Mononuclear cell (primary cell): Measurements from ENCODE around the gene WBP11. TPM values are rescaled to one million over a fixed set of nuclear protein-coding genes. Genes with fewer than 3 reads are reported as not detected.

Experiments
- H3K27me3 ChIP-seq: 2 replicates; pipeline ENCODE4 v1.6.0; 2011; ENCODE audit warnings: low read length, control low read depth; ENCODE audit not compliant: insufficient read depth
- H3K4me1 ChIP-seq: 2 replicates; pipeline ENCODE4 v1.5.1; 2011; ENCODE audit warnings: mild to moderate bottlenecking, low read length, control low read depth; ENCODE audit not compliant: insufficient read depth
- H3K4me3 ChIP-seq: 2 replicates; pipeline ENCODE4 v1.5.1; 2011; ENCODE audit warnings: mild to moderate bottlenecking, low read length, moderate library complexity
- H3K9me3 ChIP-seq: 2 replicates; pipeline ENCODE4 v1.5.1; 2011; ENCODE audit warnings: low read depth, mild to moderate bottlenecking, control low read depth, low read length
- total RNA-seq: library from RNA; depleted of rRNA; stranded (reverse); fragments of >200 nt; gene quantifications from one replicate; pipeline ENCODE4 v1.2.3, GENCODE V29; 2012

WBP11 gene
- 77.8 TPM for total RNA-seq

DNA sequence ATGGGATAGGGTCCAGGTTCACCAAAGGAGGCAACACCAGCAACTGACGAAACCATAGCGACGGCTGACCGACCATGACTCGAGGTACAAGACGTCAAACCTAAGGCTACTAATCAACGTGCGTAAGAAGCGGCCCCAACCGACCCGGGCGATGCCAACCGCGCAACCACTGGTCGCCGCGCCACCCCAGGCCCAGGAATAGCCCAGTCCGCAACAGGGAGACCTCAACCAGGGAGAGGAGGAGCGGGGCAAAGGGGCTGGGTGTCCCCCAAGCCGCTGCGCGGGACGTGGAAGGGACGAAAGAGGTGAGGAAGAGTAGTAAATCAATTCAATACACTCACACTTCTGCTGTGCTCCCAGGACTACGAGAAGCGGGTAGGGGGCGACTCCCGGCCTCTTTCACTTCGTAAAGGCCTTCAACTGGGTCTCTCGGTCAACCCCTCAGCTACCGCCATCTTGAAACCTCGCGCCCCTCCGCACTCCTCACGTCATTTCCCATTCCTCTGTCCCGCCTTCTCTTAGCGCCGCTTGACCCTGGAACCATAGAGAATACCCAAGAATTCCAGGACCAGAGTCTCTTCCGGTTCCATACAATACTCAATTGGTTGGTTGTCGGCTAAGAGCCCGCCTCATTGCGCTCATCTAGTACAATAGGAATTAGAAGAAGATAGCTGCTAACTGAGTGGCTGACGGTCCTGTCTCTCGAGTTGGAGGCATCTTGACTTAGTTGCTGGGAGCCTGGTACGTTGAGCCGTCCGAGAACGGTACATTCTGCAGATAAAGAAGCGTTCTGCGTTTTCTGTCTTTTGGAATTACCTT is at the start of gene WBP11, which contains the start of gene C12orf60:
Gene WBP11 (minus strand): TSS at position 468 of the 819 bp plus-strand sequence. CDS start 2,095 bp downstream, outside the sequence.
Gene C12orf60 (plus strand): TSS at position 660 of the 819 bp plus-strand sequence. CDS start 19,266 bp downstream, outside the sequence.
- Histone ChIP-seq H3K9me3 (no peaks in the 10 kb centered on the region), H3K4me1 (peaks cover 11% of the 10 kb centered on the region), H3K4me3 (peak within 1 kb of the TSS; percentile 79)

DNA sequence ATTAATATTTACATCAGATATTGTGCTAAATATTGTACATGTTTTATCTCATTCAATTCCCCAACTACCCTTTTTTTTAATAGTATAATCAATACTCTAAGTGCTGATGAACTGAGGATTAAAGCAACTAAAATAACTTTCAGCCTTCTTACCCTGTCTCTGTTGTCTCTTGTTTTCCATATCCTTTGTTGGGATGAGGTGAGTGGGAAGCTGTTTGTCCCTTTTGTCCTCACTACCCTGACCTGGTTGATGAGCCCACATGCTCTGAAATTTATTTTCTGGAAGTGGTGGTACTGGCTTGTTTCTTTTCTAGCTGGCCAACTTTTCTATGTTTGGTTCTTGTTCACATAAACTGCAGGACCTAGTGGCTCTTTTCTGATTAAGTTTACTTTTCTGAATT is 49.6 kb upstream of the WBP11 start:
- Histone ChIP-seq H3K4me1 (no peaks in the 10 kb centered on the region), H3K4me3 (no peak overlapping the region), H3K27me3 (no peaks in the 10 kb centered on the region), H3K9me3 (no peaks in the 10 kb centered on the region)

More for the DNA sequence above, at the start of gene WBP11, which contains the start of gene C12orf60:
- no peaks in the 10 kb centered on the region for H3K27me3 ChIP-seq

DNA sequence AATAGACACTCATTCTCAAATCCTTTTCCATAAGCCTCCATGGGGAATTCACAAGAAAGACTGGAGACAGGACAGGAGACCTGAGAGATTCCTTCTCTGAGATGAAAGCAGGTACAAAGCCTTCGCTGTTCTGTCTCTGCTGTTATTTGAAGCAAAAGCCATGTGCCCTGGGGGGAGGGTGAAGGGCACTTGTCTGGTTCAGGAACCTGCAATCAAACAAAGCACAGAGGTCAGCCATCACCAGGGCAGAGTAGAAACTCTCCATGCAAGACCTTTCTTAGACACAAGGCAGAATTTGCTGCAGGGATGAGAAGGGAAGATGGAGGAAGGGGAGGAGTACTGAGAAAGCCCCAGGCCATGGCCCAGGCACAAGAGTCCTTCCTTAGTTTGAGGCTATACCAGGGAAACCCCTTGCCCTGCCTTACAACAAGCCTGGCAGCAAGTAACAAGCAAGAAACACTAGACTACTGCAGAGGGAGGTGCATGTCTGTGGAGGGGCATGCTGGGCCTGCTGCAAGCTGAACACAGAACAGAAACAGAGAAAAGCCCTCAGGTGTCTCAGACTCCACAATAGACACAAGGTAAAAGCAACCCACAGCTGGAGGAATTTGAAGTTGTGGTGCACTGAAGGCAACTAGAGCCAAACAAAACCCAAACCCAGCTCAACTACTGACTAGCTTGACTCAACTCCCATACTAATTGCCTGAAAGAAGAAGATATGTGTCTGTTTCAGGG is 47.8 kb upstream of the WBP11 start:
- H3K27me3 ChIP-seq, result no peaks in the 10 kb centered on the region
- no peaks in the 10 kb centered on the region for H3K4me1 ChIP-seq
- H3K9me3 ChIP-seq, result no peaks in the 10 kb centered on the region
- no peak overlapping the region for H3K4me3 ChIP-seq

DNA sequence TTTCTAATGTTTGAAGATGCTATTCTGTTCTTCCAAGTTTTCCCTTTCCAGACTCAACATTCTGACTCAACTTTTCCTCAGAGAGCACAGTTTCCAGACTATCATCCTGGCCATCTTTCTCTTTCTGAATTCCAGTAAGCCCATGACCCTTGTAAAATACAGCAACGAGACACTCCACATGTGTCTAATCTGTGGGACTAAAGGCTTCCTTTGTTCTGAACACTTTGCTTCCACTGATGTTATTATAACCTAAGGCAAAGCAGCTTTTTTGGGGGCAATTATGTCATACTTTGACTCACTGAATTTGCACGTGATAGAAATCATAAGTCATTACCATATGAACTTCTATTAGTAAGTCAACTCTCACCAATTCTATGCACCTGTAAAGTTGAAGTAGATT is 46.4 kb upstream of the WBP11 start:
- no peaks in the 10 kb centered on the region for H3K9me3 ChIP-seq
- peaks cover 3% of the 10 kb centered on the region for H3K4me1 ChIP-seq
- no peaks in the 10 kb centered on the region for H3K27me3 ChIP-seq
- H3K4me3 ChIP-seq, result no peak overlapping the region

DNA sequence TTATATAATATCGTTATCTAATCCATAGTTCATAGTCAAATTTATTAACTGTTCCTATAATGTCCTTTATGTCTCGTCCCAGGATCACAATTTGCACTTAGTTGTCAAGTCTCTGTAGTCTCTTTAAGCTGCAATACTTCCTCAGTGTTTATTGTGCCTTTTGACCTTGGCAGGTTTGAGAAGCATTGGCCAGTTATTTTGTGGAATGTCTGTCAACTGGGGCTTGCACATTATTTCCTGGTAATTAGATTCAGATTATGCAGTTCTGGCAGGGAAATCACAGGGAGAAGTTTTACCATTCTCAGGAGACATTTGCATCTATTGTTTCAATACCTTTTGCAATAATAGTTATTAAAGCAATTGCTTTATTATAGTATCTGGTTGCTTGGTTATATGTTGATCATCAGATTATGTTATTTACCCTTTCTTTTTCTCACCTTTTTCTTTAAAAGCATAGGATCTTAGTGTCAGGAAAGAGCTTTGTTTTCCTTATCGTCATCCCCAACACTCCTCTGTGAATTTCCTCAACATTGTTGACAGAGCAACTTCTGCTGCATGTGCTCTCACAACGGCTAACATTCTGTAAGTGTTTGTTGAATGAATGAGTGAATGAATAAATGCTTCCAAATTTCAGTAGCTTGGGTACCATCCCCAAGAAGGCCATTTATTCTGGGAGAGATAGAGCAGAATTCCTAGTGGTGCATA is 43.8 kb upstream of the WBP11 start:
- H3K9me3 ChIP-seq, result no peaks in the 10 kb centered on the region
- no peak overlapping the region for H3K4me3 ChIP-seq
- no peaks in the 10 kb centered on the region for H3K27me3 ChIP-seq
- H3K4me1 ChIP-seq, result peaks cover 3% of the 10 kb centered on the region

DNA sequence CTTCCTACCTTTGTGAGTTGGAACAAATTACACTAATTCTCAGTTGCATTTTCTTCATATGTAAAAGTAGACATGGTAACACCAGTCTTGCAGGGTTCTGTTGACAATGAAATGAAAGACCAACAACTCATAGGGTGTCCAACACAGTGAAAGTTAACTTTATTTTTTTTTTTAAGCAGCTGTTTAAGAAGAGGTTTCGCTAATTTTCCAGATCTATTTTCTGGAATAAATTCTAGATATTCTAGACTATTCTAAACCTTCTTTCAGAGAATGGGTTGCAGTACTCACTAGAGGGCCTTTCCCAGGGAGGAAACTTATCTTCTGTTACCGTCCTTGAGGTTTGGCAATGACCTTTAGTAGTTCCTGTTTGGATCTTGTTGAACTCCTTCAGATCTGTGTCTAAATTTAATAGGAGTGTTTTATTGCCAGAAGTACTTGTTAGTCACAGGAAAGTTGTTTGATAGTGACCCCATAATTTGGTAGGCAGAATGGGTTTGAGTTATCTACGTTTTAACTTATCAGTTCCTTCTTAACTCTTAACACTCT is 42.8 kb upstream of the WBP11 start:
- Histone ChIP-seq H3K9me3 (no peaks in the 10 kb centered on the region), H3K4me3 (no peak overlapping the region), H3K4me1 (peaks cover 3% of the 10 kb centered on the region)

DNA sequence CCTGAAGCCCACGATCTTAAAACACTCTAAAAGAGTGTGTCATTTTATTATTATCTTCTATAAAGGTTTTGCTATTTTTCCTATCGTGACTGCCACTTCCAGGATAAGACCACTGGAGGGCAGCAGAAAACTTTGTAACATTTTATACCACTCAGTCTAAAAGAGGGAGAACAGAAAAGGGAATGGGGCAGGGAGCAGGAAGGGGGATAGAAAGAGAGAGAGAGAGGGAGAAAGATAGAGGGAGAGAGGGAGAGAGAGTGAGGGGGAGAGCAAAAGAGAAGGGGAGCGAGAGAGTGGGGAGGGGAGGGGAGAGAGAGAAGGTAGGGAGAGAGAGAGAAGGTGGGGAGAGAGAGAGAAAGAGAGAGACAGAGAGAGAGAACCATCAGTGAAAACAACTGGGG is 42.1 kb upstream of the WBP11 start:
- no peaks in the 10 kb centered on the region for H3K27me3 ChIP-seq
- H3K9me3 ChIP-seq, result no peaks in the 10 kb centered on the region
- no peak overlapping the region for H3K4me3 ChIP-seq
- H3K4me1 ChIP-seq, result peaks cover 3% of the 10 kb centered on the region

More for the DNA sequence above, 42.8 kb upstream of the WBP11 start:
- H3K27me3 ChIP-seq, result no peaks in the 10 kb centered on the region

DNA sequence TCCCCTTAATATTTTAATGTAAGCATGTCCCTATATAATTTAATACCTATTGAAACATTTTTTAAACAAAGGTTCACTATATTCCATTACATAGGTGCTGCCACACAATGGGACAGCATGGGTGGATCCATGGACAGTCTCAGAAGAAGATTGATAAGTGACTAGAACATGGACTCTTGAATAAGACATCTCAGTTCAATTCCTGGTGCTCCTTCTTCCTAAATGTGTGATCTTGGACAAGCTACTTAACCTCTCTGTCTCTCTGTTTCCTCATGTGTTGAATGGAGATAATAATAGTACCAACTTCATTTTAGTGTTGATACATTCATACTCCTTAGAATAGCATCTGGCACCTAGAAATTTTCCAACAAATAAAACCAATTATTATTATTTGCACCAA is 41.1 kb upstream of the WBP11 start:
- H3K4me3 ChIP-seq, result no peak overlapping the region
- H3K4me1 ChIP-seq, result peaks cover 3% of the 10 kb centered on the region
- peaks cover 3% of the 10 kb centered on the region for H3K27me3 ChIP-seq
- no peaks in the 10 kb centered on the region for H3K9me3 ChIP-seq

DNA sequence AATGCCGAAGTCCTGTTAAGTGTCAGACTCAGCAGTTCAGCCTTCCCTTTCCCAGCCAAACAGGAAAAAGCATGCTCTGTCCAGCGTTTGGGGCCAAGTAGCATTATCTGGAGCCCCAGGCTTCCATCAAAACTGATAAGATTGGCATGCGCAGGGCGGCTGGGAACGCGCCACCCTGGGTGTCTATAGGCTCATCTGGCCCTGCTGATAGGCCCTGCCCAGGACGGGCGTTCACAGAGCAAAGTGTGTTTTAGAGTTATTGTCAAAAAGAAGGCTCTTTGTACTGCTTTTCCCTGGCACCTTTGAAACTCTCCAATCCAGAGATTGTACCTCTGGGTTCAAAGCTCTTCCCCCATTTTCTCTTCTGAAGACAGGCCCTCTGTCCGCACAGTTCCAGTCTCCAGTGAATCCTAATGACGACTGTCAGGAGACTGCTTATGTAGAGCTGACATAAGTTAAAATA is 40.2 kb upstream of the WBP11 start, which contains the start of gene ART4:
Gene ART4 (minus strand): TSS at position 102 of the 463 bp plus-strand sequence. CDS start 413 bp downstream, outside the sequence.
- H3K27me3 ChIP-seq, result peaks cover 7% of the 10 kb centered on the region
- H3K4me3 ChIP-seq, result no peak within 1 kb of the TSS
- peaks cover 3% of the 10 kb centered on the region for H3K4me1 ChIP-seq
- H3K9me3 ChIP-seq, result no peaks in the 10 kb centered on the region

DNA sequence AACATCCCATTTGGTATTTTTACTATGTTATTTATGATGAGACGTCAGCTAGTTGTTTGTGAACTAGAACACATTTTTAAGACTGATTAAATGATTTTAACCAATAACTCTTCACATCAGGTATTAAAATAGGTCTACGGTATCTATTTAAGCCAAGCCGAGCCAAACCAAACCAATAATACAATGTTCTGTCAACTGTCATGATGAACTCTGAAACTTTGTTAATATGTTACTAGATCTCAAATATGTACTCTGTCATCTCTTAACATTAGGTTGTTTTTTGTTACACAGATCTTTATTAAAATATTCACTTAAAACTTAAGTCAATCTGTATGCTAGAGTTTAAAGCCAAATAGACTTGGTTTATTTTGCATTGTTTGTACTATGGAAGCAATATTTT is 39.0 kb upstream of the WBP11 start:
- Histone ChIP-seq H3K27me3 (peaks cover 7% of the 10 kb centered on the region), H3K4me1 (peaks cover 3% of the 10 kb centered on the region), H3K9me3 (no peaks in the 10 kb centered on the region)

DNA sequence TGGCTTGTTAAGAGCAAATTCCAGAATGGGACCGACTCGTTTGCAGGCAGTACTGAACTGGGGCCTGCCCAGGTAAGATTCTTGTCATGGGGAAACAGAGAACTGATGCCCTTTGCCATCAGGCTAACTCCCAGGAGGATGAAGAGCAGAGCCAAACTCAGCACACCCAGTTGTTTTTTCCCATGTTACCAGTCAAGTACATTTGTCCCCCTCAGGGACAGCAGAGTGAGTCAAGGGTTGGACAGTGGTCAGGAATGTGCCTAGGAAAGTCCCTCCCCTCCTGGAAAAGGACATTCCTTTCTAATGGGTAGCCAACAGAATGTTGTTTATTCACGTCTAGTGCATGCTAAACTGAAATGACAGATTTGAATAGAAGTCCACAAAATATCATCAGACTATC is 38.5 kb upstream of the WBP11 start:
- Histone ChIP-seq H3K27me3 (peaks cover 7% of the 10 kb centered on the region), H3K4me3 (no peak overlapping the region), H3K9me3 (no peaks in the 10 kb centered on the region), H3K4me1 (peaks cover 3% of the 10 kb centered on the region)

More for the DNA sequence above, 39.0 kb upstream of the WBP11 start:
- no peak overlapping the region for H3K4me3 ChIP-seq

DNA sequence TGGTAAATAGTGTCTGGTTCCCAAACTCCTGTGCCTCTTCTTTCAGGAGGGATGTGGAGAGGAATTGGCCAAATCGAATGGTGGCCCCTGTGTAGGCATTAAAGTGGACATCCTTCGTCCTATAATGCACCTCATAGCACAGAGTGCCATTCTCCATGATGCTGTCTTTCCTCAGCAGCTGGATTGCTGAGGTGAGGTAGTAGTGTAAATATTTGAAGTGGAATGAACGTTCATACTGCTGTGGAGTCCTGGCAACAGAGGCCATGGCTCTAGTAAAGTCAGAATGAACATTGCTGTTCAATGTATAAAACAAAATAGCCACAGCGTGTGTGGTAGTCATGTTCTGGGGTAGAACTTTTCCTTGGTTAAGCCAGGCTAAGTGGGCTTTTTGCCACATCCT is 37.3 kb upstream of the WBP11 start:
- peaks cover 3% of the 10 kb centered on the region for H3K4me1 ChIP-seq
- H3K27me3 ChIP-seq, result peaks cover 7% of the 10 kb centered on the region
- no peak overlapping the region for H3K4me3 ChIP-seq
- no peaks in the 10 kb centered on the region for H3K9me3 ChIP-seq

DNA sequence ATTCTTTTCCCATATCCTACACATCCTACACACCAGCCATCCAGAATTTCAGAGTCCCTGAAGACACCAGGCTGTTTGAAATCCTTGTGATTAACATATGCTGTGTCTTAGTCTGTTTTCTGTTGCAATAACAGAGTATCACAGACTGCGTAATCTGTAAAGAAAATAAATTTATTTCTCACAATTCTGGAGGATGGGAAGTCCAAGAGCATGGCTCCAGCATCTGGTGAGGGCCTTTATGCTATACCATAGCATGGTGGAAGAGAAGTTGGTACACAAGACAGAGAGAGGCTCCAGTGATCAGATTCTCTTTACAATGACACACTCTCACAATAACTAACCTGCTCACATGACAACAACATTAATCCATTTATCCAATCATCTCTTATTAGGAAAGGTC is 36.0 kb upstream of the WBP11 start:
- Histone ChIP-seq H3K9me3 (no peaks in the 10 kb centered on the region), H3K4me3 (no peak overlapping the region), H3K27me3 (peaks cover 12% of the 10 kb centered on the region), H3K4me1 (no peaks in the 10 kb centered on the region)

DNA sequence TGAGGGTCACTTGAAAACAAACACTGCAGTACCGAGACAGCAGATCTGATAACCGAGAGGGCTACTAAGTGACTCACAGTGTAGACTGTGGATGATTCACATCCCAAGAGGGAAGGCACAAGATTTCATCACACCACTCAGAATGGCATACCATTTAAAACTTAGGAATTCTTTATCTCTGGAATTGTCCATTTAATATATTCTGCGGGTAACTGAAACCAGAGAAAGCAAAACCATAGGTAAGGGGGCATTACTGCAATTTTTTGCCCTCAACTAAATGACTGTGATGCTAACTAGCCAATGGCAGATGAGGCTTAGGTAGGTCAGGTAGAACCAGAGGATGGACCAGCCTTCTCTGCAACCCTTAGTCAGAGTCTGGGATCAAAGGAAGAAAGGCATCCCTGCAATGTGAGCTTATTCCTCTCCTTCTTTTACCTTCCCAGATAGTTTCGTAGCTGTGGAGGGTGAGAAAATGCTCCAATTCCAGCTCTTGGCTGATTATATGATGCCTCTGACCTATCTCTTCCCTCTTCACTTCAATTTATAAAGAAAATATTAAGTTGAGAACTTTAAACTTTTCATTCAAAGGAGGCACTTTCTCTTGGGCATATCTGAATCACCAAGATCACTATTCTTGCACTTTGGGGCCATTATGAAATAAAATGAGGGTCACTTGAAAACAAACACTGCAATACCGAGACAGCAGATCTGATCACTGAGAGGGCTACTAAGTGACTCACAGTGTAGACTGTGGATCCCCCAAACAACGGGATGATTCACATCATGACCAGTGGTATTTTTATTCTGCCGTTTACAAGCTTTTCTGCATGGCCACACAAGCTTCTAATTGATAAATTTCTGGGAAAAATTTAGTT is 33.3 kb upstream of the WBP11 start:
- no peaks in the 10 kb centered on the region for H3K9me3 ChIP-seq
- H3K27me3 ChIP-seq, result peaks cover 14% of the 10 kb centered on the region
- no peak overlapping the region for H3K4me3 ChIP-seq
- no peaks in the 10 kb centered on the region for H3K4me1 ChIP-seq
